NB4 (cell line): ENCODE data around the gene USP21.

ENCODE experiments used
- POLR2A ChIP-seq: IDR thresholded peaks from 2 replicates; pipeline ENCODE4 v1.6.1; 2011; ENCODE audit warnings: mild to moderate bottlenecking; ENCODE audit not compliant: insufficient read length; ENCODE audit errors: extremely low read depth
- TF ChIP-seq, protein P1 (sequence below): IDR thresholded peaks from one replicate; pipeline ENCODE4 v1.5.1; 2012; ENCODE audit warnings: low read depth, low read length
- TF ChIP-seq, protein P2 (sequence below): IDR thresholded peaks from 2 replicates; pipeline ENCODE4 v1.6.1; 2011; ENCODE audit warnings: low read depth, low read length

DNA sequence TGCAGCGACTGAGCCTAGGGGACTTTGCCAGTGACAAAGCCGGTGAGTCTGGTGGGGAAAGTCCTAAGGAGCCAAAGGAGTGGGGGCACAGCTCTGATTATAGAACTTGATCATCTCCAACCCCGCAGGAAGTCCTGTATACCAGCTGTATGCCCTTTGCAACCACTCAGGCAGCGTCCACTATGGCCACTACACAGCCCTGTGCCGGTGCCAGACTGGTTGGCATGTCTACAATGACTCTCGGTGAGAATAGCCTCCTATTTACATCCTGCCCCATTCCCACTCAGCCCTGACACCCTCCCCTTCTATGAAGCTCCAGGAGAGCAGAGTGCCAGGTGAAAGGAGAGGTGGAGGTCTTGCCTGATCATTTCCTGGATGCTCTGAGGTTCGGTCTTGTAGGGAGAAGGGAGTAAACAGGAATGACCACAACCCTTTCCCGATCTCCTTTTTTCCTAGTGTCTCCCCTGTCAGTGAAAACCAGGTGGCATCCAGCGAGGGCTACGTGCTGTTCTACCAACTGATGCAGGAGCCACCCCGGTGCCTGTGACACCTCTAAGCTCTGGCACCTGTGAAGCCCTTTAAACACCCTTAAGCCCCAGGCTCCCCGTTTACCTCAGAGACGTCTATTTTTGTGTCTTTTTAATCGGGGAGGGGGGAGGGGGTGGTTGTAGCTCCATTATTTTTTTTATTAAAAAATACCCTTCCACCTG, 5.8 kb downstream of the USP21 start:
- no peak for TF ChIP-seq POLR2A
- TF ChIP-seq, protein P1, sequence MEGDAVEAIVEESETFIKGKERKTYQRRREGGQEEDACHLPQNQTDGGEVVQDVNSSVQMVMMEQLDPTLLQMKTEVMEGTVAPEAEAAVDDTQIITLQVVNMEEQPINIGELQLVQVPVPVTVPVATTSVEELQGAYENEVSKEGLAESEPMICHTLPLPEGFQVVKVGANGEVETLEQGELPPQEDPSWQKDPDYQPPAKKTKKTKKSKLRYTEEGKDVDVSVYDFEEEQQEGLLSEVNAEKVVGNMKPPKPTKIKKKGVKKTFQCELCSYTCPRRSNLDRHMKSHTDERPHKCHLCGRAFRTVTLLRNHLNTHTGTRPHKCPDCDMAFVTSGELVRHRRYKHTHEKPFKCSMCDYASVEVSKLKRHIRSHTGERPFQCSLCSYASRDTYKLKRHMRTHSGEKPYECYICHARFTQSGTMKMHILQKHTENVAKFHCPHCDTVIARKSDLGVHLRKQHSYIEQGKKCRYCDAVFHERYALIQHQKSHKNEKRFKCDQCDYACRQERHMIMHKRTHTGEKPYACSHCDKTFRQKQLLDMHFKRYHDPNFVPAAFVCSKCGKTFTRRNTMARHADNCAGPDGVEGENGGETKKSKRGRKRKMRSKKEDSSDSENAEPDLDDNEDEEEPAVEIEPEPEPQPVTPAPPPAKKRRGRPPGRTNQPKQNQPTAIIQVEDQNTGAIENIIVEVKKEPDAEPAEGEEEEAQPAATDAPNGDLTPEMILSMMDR: no peak
- TF ChIP-seq, protein P2, sequence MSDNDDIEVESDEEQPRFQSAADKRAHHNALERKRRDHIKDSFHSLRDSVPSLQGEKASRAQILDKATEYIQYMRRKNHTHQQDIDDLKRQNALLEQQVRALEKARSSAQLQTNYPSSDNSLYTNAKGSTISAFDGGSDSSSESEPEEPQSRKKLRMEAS: no peak
